Activated naive CD8-positive, alpha-beta T cell treated with anti-CD3 and anti-CD28 coated beads for 36 hours (primary cell): ENCODE data around the gene GARNL3. TPM values are rescaled to one million over a fixed set of nuclear protein-coding genes. Genes with fewer than 3 reads are reported as not detected.

Experiments used
- DNase-seq: peaks from one replicate; pipeline ENCODE4 v3.0.0; 2021
- H3K27ac Mint-ChIP-seq: one replicate; pipeline ENCODE4 v1.8.0; 2022; ENCODE audit warnings: mild to moderate bottlenecking, moderate library complexity, mixed read lengths
- H3K27me3 Mint-ChIP-seq: one replicate; pipeline ENCODE4 v1.8.0; 2022; ENCODE audit warnings: mild to moderate bottlenecking, mixed read lengths
- H3K36me3 Mint-ChIP-seq: one replicate; pipeline ENCODE4 v1.8.0; 2021; ENCODE audit warnings: mild to moderate bottlenecking, mixed read lengths
- H3K4me1 Mint-ChIP-seq: one replicate; pipeline ENCODE4 v1.8.0; 2021; ENCODE audit warnings: mixed read lengths
- H3K4me3 Mint-ChIP-seq: one replicate; pipeline ENCODE4 v1.8.0; 2022; ENCODE audit warnings: mild to moderate bottlenecking, moderate library complexity, mixed read lengths
- H3K9me3 Mint-ChIP-seq: one replicate; pipeline ENCODE4 v1.8.0; 2022; ENCODE audit warnings: mixed read lengths
- total RNA-seq, 2 experiments: library from RNA; stranded (reverse); gene quantifications; one replicate each; pipeline ENCODE4 v1.2.3, GENCODE V29; 2021

Gene GARNL3
- total RNA-seq, 2 experiments from 2014 or later: 2.0 TPM

- Mint-ChIP-seq H3K27ac (no peak overlapping the region), H3K9me3 (no peaks in the 10 kb centered on the region), H3K4me3 (no peak overlapping the region), H3K4me1 (no peaks in the 10 kb centered on the region), H3K36me3 (no peaks in the 10 kb centered on the region), H3K27me3 (peaks cover 38% of the 10 kb centered on the region)
- DNase-seq: no peak
Observed at GRCh38 chr9:127305838-127306226, 41.3 kb downstream of the GARNL3 start.

- Mint-ChIP-seq H3K36me3 (no peaks in the 10 kb centered on the region), H3K27me3 (peaks cover 38% of the 10 kb centered on the region), H3K27ac (no peak overlapping the region), H3K9me3 (no peaks in the 10 kb centered on the region), H3K4me3 (no peak overlapping the region), H3K4me1 (no peaks in the 10 kb centered on the region)
- no peak for DNase-seq
Observed at GRCh38 chr9:127307802-127308201, 43.2 kb downstream of the GARNL3 start.

DNA sequence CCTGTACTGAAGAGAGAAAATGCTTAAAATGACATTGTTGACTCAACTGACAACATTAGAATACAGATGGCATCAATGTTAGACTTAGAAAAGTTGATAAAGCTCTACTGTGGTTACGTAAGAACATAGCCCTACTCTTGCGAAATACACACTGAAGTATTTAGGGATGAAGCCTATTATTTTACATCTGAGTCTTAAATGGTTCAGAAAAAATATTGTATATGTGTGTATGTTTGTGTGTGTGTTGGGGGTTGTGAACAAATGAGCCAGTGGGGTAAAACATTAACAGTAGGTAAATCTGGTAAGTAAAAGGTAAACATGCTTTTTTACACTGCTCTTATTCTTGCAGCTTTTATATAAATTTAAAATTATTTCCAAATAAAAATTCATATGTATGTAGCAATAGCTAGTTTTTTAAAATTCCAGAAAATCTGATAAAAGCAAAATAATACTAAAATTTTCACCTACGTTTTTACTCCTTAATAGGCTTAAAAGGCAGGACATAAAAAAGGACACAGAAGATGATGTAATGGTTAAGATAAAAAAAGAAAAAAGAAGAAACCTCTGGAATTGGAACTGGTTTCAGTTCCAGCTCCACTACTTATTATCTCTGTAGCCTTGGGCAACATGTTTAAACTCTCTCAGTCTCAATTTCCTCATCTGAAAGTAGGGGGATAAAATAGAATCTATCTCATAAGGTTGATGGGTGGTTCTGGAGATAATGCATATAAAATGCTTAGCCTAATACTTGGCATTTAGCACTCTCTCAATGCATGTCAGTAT, 44.3 kb downstream of the GARNL3 start:
- no peak for DNase-seq
- no peak overlapping the region for H3K4me3 Mint-ChIP-seq
- peaks cover 38% of the 10 kb centered on the region for H3K27me3 Mint-ChIP-seq

DNA sequence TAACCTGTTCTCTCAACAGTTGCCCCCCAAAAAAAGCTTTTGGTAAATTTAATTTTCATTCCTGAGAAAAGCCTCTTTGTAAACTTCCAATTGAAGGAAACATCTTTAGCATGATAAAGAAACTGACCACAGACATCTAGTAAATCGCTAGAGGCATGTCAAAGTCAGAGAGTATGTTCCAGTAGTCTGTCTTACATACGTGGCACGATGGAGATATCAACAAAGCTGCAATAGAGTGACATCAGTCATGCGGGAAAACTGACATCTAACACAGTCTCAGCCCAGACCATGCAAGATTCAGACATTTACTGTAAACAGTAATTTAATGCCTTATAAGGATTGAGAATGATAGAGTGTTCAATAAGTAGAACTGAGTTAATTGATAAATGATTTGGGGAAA, 45.1 kb downstream of the GARNL3 start:
- no peak overlapping the region for H3K4me3 Mint-ChIP-seq

More for the DNA sequence above, 44.3 kb downstream of the GARNL3 start:
- Mint-ChIP-seq H3K27ac (no peak overlapping the region), H3K9me3 (no peaks in the 10 kb centered on the region), H3K4me1 (no peaks in the 10 kb centered on the region), H3K36me3 (no peaks in the 10 kb centered on the region)

DNA sequence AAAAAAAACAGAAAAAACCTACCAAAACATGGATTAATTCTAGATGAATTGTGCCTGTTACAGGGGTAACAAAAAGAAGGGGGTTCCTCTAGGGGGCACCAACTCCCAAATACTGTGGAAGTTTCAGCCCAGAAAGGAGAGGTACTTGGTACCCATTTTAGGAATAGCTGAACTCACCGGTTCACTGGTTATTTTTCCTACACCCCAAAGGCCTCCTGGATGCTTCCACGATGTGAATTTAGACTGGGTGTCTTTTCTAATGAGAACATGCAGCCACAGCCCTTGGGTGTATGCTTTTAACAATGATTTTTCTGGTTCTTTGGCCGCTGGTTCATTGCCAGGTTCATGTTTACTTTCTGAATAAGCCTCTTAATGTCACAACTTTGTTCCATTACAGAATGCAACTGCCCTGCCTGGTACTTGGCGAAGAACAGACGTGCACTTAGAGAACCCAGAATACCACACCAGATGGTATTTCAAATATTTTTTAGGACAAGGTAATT, 46.7 kb downstream of the GARNL3 start:
- no peaks in the 10 kb centered on the region for H3K36me3 Mint-ChIP-seq
- peaks cover 32% of the 10 kb centered on the region for H3K27me3 Mint-ChIP-seq
- no peaks in the 10 kb centered on the region for H3K9me3 Mint-ChIP-seq
- peak; percentile 6 for DNase-seq
- no peak overlapping the region for H3K27ac Mint-ChIP-seq
- H3K4me3 Mint-ChIP-seq: no peak overlapping the region
- no peaks in the 10 kb centered on the region for H3K4me1 Mint-ChIP-seq

More for the DNA sequence above, 45.1 kb downstream of the GARNL3 start:
- DNase-seq: no peak
- Mint-ChIP-seq H3K4me1 (no peaks in the 10 kb centered on the region), H3K27ac (no peak overlapping the region), H3K27me3 (peaks cover 36% of the 10 kb centered on the region), H3K36me3 (no peaks in the 10 kb centered on the region), H3K9me3 (no peaks in the 10 kb centered on the region)

GRCh38 chr9:127313042-127313560, 48.5 kb downstream of the GARNL3 start:
- Mint-ChIP-seq H3K4me1 (no peaks in the 10 kb centered on the region), H3K36me3 (no peaks in the 10 kb centered on the region), H3K4me3 (no peak overlapping the region), H3K9me3 (no peaks in the 10 kb centered on the region), H3K27me3 (peaks cover 35% of the 10 kb centered on the region), H3K27ac (no peak overlapping the region)
- no peak for DNase-seq

DNA sequence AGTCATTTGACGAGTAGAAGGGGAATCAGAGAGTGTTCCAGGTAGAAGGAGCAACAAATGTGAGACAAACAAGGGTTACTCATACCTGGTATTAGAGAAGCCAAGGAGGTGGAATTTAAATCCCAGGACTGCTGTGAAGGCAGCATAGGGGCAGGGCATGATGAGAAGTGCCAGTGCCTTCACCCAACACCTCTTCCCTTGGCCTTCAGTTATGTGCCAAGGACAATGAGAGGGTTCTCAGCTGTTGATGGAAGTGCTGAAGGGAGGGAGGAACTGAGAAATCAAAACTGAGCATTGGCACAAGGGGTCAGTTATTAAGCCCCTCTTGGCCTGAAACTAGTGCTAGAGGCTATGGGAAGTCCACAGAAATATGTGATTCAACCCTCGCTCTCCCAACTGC, 50.3 kb downstream of the GARNL3 start:
- no peak overlapping the region for H3K4me3 Mint-ChIP-seq
- peaks cover 24% of the 10 kb centered on the region for H3K27me3 Mint-ChIP-seq
- no peak overlapping the region for H3K27ac Mint-ChIP-seq
- no peaks in the 10 kb centered on the region for H3K4me1 Mint-ChIP-seq
- no peak for DNase-seq
- H3K36me3 Mint-ChIP-seq: no peaks in the 10 kb centered on the region
- no peaks in the 10 kb centered on the region for H3K9me3 Mint-ChIP-seq

GRCh38 chr9:127316586-127317323, 52.2 kb downstream of the GARNL3 start:
- DNase-seq: no peak
- H3K9me3 Mint-ChIP-seq: no peaks in the 10 kb centered on the region
- peaks cover 23% of the 10 kb centered on the region for H3K27me3 Mint-ChIP-seq
- no peak overlapping the region for H3K27ac Mint-ChIP-seq
- no peaks in the 10 kb centered on the region for H3K4me1 Mint-ChIP-seq
- no peak overlapping the region for H3K4me3 Mint-ChIP-seq
- H3K36me3 Mint-ChIP-seq: no peaks in the 10 kb centered on the region

- Mint-ChIP-seq H3K4me3 (no peak overlapping the region), H3K4me1 (no peaks in the 10 kb centered on the region), H3K9me3 (no peaks in the 10 kb centered on the region), H3K27ac (no peak overlapping the region), H3K27me3 (peaks cover 27% of the 10 kb centered on the region), H3K36me3 (no peaks in the 10 kb centered on the region)
- no peak for DNase-seq
Observed at GRCh38 chr9:127318651-127319167, 54.1 kb downstream of the GARNL3 start.

GRCh38 chr9:127319366-127320114, 55.0 kb downstream of the GARNL3 start:
- peaks cover 29% of the 10 kb centered on the region for H3K27me3 Mint-ChIP-seq
- DNase-seq: no peak
- H3K4me3 Mint-ChIP-seq: no peak overlapping the region
- no peaks in the 10 kb centered on the region for H3K4me1 Mint-ChIP-seq
- no peaks in the 10 kb centered on the region for H3K36me3 Mint-ChIP-seq
- no peak overlapping the region for H3K27ac Mint-ChIP-seq
- no peaks in the 10 kb centered on the region for H3K9me3 Mint-ChIP-seq

DNA sequence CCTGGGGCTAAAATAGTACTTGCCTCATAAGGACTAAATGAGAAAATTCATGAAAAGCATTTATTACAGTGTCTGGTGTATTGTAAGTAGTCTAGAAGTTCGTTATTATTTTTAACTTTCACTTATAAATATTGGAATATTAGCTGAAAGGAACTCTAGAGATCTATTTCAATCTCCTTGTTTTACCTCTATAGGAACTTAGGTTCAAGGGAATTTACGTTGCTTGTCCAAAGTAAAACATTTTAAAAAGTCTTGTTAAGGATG, 55.5 kb downstream of the GARNL3 start:
- H3K27ac Mint-ChIP-seq: no peak overlapping the region
- peaks cover 32% of the 10 kb centered on the region for H3K27me3 Mint-ChIP-seq
- no peaks in the 10 kb centered on the region for H3K36me3 Mint-ChIP-seq
- H3K4me3 Mint-ChIP-seq: no peak overlapping the region
- no peak for DNase-seq
- no peaks in the 10 kb centered on the region for H3K9me3 Mint-ChIP-seq
- H3K4me1 Mint-ChIP-seq: no peaks in the 10 kb centered on the region

- Mint-ChIP-seq H3K9me3 (no peaks in the 10 kb centered on the region), H3K4me1 (no peaks in the 10 kb centered on the region), H3K27me3 (peaks cover 21% of the 10 kb centered on the region), H3K36me3 (no peaks in the 10 kb centered on the region), H3K27ac (no peak overlapping the region), H3K4me3 (no peak overlapping the region)
- no peak for DNase-seq
Observed at GRCh38 chr9:127323393-127323792, 58.8 kb downstream of the GARNL3 start.

DNA sequence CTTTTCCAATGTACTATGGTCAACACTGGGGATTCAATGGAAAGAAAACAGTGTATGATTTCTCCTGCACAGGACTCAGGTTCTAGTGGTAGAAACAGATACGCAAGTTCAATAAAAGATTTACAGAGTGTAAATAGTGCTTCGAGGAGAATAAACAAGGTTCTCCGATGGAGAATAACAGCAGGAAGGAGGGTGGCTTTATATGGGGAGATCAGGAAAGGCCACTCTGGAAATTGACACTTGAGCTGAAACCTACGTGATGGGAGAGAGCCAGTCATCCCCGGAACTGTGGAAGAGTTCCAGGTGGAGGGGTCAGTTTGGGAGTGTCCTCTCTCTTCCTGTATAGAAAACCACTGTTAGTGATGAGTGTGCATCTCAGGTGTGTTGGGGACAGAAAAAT, 65.9 kb downstream of the GARNL3 start:
- no peaks in the 10 kb centered on the region for H3K36me3 Mint-ChIP-seq
- no peak overlapping the region for H3K4me3 Mint-ChIP-seq
- no peaks in the 10 kb centered on the region for H3K4me1 Mint-ChIP-seq
- H3K27ac Mint-ChIP-seq: no peak overlapping the region
- H3K27me3 Mint-ChIP-seq: peaks cover 20% of the 10 kb centered on the region
- no peaks in the 10 kb centered on the region for H3K9me3 Mint-ChIP-seq
- no peak for DNase-seq

DNA sequence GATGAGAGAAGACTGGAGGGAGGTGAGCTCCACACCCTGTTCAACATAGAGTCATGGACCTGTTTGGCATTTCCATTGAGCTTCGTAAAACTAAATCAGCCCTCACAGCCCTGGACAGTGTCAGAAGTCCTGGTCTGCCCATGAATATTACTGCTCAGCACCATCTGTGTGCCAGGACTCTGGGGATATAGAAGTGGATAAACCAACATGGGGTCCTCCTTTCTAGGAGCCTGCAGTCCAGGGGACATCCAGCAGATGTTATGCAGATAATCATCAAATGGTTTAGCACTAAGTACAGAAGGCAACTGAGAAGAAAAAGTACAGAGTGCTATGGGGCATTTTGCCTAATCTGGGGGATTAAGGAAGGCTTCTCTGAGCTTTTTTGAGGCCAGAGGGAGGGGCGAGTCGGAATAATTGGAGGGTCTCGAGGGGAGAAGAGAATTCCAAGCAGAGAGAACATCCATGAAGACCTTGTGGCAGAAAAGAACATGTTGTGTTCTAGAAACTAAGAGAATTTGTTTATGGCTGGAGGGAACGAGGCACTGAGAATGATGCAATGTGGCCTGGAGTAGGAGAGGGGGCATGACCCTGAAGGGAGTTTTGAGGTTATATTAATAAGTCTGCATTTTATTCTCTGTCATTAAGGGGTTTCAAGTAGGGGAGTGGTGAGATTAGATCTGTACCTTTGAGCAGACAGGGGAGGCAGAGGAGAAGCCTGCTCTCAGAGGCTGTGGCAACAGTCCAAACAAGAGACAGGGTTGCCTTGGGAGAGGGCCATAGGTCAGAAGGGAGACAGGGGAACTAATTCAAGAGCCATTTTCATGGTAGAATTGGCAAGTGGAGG, 68.9 kb downstream of the GARNL3 start:
- Mint-ChIP-seq H3K4me1 (no peaks in the 10 kb centered on the region), H3K27ac (no peak overlapping the region), H3K9me3 (no peaks in the 10 kb centered on the region), H3K4me3 (no peak overlapping the region), H3K36me3 (no peaks in the 10 kb centered on the region), H3K27me3 (peaks cover 17% of the 10 kb centered on the region)
- no peak for DNase-seq
